Measurements from ENCODE around the gene DZANK1.
"Not testable (repeated sequence)": the region's sequence is repeated elsewhere in the genome, so short reads cannot be mapped to it uniquely, and the experiment has no call there.

Gene DZANK1

DNA sequence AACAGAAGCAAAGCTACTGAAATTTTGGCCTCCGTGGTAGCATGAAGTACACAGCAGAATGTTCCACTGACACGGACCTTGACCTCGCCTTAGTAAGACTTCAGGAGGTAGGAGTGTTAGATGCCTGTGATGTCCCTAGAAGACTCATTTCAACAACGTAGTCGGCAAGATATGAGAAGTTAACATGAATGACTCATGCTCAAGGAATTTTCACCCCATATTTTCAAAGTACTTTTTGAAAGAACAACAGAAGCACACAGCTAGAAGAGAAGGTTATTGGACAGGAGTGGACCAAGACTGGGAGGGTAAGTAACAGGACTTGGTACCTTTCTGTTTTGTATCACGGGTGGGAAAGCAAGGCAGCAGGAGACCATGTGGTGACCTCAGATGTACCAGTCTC lies 78.0 kb downstream of the DZANK1 start:
- intact Hi-C loops (cut with micrococcal nuclease): no loop called here
- H3K36me3 Mint-ChIP-seq (ENCODE audit: low read depth): no peaks in the 10 kb centered on the region
- H3K27ac Mint-ChIP-seq: no peak overlapping the region
- H3K27me3 Mint-ChIP-seq: no peaks in the 10 kb centered on the region
- H3K4me1 Mint-ChIP-seq (ENCODE audit: low read depth): peaks cover 11% of the 10 kb centered on the region
- H3K4me3 Mint-ChIP-seq: no peak overlapping the region
- H3K9me3 Mint-ChIP-seq: no peaks in the 10 kb centered on the region

DNA sequence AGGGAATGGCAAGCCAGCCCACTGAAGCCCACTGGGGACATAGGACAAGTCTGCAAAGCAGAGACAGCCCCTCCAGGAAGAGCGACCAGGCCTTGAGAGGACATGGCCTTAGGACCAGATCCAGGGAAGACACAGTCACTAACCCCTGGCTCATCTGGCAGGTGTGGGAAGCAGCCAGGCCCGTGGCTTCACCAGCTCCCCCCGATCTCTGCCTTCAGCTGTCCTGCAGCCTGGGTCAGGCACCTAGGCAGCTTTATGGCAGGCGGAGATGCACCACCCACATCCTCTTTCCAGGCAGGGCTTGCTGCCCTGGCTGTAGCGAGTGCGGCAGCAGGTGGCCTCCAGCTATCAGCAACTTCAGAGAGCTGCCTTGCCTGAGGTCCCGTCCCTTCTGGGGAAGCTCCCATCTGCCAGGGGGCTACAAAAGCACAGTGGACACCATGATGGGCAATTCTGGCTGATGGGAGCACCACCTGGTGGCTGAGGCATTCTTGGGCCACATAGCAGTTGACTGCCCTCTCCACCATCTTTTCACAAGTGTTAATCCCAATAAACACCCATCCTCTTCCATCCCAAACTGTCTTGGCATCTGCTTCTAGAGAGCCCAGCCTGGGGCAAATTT lies 85.8 kb downstream of the DZANK1 start:
- no peak overlapping the region for H3K4me3 Mint-ChIP-seq
- no peaks in the 10 kb centered on the region for H3K27me3 Mint-ChIP-seq

GRCh38 chr20:18377896-18378481 lies 88.8 kb downstream of the DZANK1 start:
- Mint-ChIP-seq H3K27me3 (no peaks in the 10 kb centered on the region), H3K4me1 (ENCODE audit: low read depth) (no peaks in the 10 kb centered on the region), H3K4me3 (no peak overlapping the region), H3K27ac (no peak overlapping the region), H3K36me3 (ENCODE audit: low read depth) (no peaks in the 10 kb centered on the region), H3K9me3 (no peaks in the 10 kb centered on the region)
- intact Hi-C loops (cut with micrococcal nuclease): no loop called here

More for the DNA sequence above, 85.8 kb downstream of the DZANK1 start:
- Mint-ChIP-seq H3K4me1 (ENCODE audit: low read depth) (no peaks in the 10 kb centered on the region), H3K9me3 (no peaks in the 10 kb centered on the region), H3K27ac (no peak overlapping the region), H3K36me3 (ENCODE audit: low read depth) (no peaks in the 10 kb centered on the region)
- intact Hi-C loops (cut with micrococcal nuclease): no loop called here

DNA sequence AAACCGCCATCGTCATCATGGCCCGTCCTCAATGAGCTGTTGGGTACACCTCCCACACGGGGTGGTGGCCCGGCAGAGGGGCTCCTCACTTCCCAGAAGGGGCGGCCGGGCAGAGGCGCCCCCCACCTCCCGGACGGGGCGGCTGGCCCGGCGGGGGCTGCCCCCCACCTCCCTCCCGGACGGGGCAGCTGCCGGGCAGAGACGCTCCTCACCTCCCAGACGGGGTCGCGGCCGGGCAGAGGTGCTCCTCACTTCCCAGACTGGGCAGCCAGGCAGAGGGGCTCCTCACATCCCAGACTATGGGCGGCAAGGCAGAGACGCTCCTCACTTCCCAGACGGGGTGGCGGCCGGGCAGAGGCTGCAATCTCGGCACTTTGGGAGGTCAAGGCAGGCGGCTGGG lies 91.3 kb downstream of the DZANK1 start:
- H3K27me3 Mint-ChIP-seq; intact Hi-C loops (cut with micrococcal nuclease); H3K9me3 Mint-ChIP-seq; H3K27ac Mint-ChIP-seq; H3K4me1 Mint-ChIP-seq (ENCODE audit: low read depth); H3K4me3 Mint-ChIP-seq; H3K36me3 Mint-ChIP-seq (ENCODE audit: low read depth): not testable (repeated sequence)

DNA sequence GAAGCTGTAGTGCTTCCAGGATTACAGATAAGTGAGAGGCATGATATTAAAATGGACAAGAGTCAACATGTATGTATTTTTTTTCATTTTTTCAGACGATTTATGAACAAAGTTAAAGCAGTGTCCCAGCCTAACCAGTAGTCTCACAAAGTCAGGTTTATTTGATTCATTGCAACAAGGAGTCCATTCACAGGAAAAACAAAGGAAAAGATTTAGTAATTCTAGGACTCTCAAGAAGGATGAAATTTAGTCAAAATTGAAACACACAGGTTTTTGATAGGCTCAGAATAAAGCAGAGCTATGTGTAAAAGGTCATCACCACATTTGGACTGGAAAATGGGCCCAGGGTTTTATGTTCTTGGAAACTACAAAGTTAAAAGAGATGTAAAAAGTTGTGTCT lies 94.5 kb downstream of the DZANK1 start:
- Mint-ChIP-seq H3K9me3 (no peaks in the 10 kb centered on the region), H3K27me3 (no peaks in the 10 kb centered on the region), H3K4me1 (ENCODE audit: low read depth) (no peaks in the 10 kb centered on the region), H3K36me3 (ENCODE audit: low read depth) (no peaks in the 10 kb centered on the region), H3K27ac (no peak overlapping the region), H3K4me3 (no peak overlapping the region)
- intact Hi-C loops (cut with micrococcal nuclease): no loop called here

DNA sequence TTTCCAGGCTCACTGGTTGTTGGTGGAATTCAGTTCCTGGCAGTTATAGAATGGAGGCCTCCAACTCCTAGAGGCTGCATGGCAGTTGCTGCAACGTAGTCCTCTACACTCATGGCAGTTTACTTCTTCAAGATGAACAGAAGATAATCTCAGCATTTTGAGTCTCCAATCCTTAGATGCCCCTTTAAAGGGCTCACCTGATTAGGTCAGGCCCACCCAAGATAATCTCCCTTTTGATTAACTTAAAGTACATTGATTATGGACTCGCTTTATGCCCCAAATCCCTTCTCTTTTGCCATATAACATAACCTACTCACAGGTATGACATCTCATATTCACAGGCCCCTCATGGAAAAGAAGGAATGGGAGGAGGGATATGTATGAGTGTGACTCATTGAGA lies 102.1 kb downstream of the DZANK1 start:
- H3K4me3 Mint-ChIP-seq: no peak overlapping the region
- H3K9me3 Mint-ChIP-seq: no peaks in the 10 kb centered on the region
- H3K36me3 Mint-ChIP-seq (ENCODE audit: low read depth): no peaks in the 10 kb centered on the region
- no peaks in the 10 kb centered on the region for H3K4me1 Mint-ChIP-seq (ENCODE audit: low read depth)
- H3K27ac Mint-ChIP-seq: no peak overlapping the region
- intact Hi-C loops (cut with micrococcal nuclease): no loop called here
- H3K27me3 Mint-ChIP-seq: no peaks in the 10 kb centered on the region

- no peaks in the 10 kb centered on the region for H3K9me3 Mint-ChIP-seq
- no peaks in the 10 kb centered on the region for H3K36me3 Mint-ChIP-seq (ENCODE audit: low read depth)
- intact Hi-C loops (cut with micrococcal nuclease): no loop called here
- no peak overlapping the region for H3K27ac Mint-ChIP-seq
- no peaks in the 10 kb centered on the region for H3K27me3 Mint-ChIP-seq
- no peak overlapping the region for H3K4me3 Mint-ChIP-seq
- H3K4me1 Mint-ChIP-seq (ENCODE audit: low read depth): no peaks in the 10 kb centered on the region
Measured at GRCh38 chr20:18363708-18364107, 103.1 kb downstream of the DZANK1 start.

GRCh38 chr20:18362916-18363315 lies 103.9 kb downstream of the DZANK1 start:
- no peaks in the 10 kb centered on the region for H3K36me3 Mint-ChIP-seq (ENCODE audit: low read depth)
- intact Hi-C loops (cut with micrococcal nuclease): no loop called here
- H3K27me3 Mint-ChIP-seq: no peaks in the 10 kb centered on the region
- no peak overlapping the region for H3K4me3 Mint-ChIP-seq
- no peak overlapping the region for H3K27ac Mint-ChIP-seq
- H3K4me1 Mint-ChIP-seq (ENCODE audit: low read depth): no peaks in the 10 kb centered on the region
- H3K9me3 Mint-ChIP-seq: no peaks in the 10 kb centered on the region

- Mint-ChIP-seq H3K4me1 (ENCODE audit: low read depth) (no peaks in the 10 kb centered on the region), H3K9me3 (no peaks in the 10 kb centered on the region)
- intact Hi-C loops (cut with micrococcal nuclease): no loop called here
Measured at GRCh38 chr20:18361678-18362077, 105.2 kb downstream of the DZANK1 start.

GRCh38 chr20:18360635-18361034 lies 106.2 kb downstream of the DZANK1 start:
- Mint-ChIP-seq H3K4me3 (no peak overlapping the region), H3K27me3 (no peaks in the 10 kb centered on the region), H3K36me3 (ENCODE audit: low read depth) (no peaks in the 10 kb centered on the region), H3K4me1 (ENCODE audit: low read depth) (no peaks in the 10 kb centered on the region), H3K27ac (no peak overlapping the region), H3K9me3 (peaks cover under 1% of the 10 kb centered on the region)
- intact Hi-C loops (cut with micrococcal nuclease): no loop called here

More at GRCh38 chr20:18361678-18362077, 105.2 kb downstream of the DZANK1 start:
- Mint-ChIP-seq H3K36me3 (ENCODE audit: low read depth) (no peaks in the 10 kb centered on the region), H3K27ac (no peak overlapping the region), H3K4me3 (no peak overlapping the region), H3K27me3 (no peaks in the 10 kb centered on the region)

GRCh38 chr20:18359854-18360253 lies 107.0 kb downstream of the DZANK1 start:
- H3K27me3 Mint-ChIP-seq: no peaks in the 10 kb centered on the region
- H3K9me3 Mint-ChIP-seq: peaks cover 8% of the 10 kb centered on the region
- no peaks in the 10 kb centered on the region for H3K36me3 Mint-ChIP-seq (ENCODE audit: low read depth)
- H3K27ac Mint-ChIP-seq: no peak overlapping the region
- intact Hi-C loops (cut with micrococcal nuclease): no loop called here
- no peak overlapping the region for H3K4me3 Mint-ChIP-seq
- H3K4me1 Mint-ChIP-seq (ENCODE audit: low read depth): no peaks in the 10 kb centered on the region

DNA sequence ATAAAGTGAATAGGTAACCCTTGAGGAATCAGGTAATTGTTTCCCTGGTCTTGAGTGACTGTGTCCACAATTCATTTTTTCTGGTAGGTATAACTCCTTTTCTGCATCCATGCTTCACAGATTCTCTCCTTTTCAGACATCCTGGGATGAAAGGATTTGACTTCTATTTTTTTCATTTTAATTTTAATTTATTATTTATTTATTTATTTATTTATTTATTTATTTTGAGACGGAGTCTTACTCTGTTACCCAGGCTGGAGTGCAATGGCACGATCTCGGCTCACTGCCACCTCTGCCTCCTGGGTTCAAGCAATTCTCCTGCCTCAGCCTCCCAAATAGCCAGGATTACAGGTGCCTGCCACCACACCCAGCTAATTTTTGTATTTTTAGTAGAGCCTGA lies 117.1 kb downstream of the DZANK1 start:
- H3K4me1 Mint-ChIP-seq (ENCODE audit: low read depth); intact Hi-C loops (cut with micrococcal nuclease); H3K4me3 Mint-ChIP-seq; H3K36me3 Mint-ChIP-seq (ENCODE audit: low read depth); H3K9me3 Mint-ChIP-seq; H3K27me3 Mint-ChIP-seq; H3K27ac Mint-ChIP-seq: not testable (repeated sequence)
